Stimulated activated CD8-positive, alpha-beta memory T cell treated with anti-CD3 and anti-CD28 coated beads, Interleukin-7, amount 100 ng/mL, for 24 hours (primary cell): ENCODE results near the gene IARS2.
"Not testable (repeated sequence)": the region's sequence is repeated elsewhere in the genome, so short reads cannot be mapped to it uniquely, and the experiment has no call there.

ENCODE experiments used
- DNase-seq: peaks from one replicate; pipeline ENCODE4 v3.0.0-alpha.2; 2020; ENCODE audit warnings: low read depth

Gene IARS2

DNA sequence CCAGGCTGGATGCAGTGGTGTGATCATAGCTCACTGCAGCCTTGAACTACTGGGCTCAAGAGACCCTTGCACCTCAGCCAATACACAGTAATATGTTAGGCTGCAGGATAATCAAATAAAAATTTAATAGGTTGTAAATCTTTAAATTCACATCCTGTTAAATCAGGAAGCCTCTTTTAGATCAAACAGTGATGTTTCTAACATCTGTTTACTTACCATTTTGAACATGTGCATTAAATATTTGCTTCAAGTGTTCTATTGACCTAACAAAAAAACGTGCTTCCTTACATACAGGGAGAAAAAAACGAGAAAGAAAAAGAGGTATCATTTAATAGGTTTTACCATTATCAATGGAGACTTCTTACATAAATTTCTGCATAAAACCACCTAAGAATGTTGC is 70.6 kb downstream of the IARS2 start:
- DNase-seq, result no peak

GRCh38 chr1:220166853-220167252 is 72.9 kb downstream of the IARS2 start:
- DNase-seq, result no peak

- DNase-seq, result not testable (repeated sequence)
Observed at GRCh38 chr1:220169887-220170286, 76.0 kb downstream of the IARS2 start.

GRCh38 chr1:220170836-220171526 is 77.0 kb downstream of the IARS2 start:
- DNase-seq, result no peak

DNA sequence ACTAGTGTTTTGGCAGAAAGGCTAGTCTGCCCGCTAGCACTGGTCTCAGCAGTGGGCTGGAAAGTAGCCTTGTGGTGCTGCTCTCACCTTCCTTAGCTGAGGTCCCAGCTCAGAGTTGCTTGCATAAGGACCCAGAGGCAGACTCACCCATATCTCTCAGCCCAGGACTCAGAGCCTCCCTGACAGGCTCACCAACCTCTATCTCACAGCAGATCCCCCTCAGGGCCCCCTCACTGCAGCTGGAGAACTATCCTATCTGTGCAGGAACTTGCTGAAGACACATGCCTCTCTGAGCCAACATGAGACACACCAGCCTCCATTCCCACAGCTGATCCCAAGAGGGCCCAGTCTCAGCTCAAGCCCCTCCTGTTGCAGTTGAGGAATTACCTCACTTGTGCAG is 82.6 kb downstream of the IARS2 start:
- no peak for DNase-seq

GRCh38 chr1:220182111-220182510 is 88.2 kb downstream of the IARS2 start:
- no peak for DNase-seq

- no peak for DNase-seq
Observed at GRCh38 chr1:220182656-220183055, 88.7 kb downstream of the IARS2 start.

DNA sequence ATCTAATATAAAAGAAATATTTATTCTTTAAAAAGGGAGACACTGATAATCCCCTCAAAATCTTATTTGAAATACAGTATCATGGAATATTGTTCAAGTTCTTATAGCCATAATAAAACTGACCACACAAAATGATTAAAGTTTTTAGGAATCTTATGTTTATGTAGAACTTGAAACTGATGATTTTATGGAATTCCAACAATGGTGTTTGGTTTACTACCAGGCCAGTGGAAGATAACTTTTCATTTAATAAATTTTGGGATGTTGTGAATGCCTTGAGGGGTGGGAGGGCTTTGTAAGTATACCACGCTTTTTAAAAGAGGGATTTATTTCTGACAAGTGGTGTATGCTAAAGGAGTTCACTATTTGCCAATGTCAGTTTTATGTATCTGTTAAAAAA is 90.6 kb downstream of the IARS2 start:
- DNase-seq, result no peak

DNA sequence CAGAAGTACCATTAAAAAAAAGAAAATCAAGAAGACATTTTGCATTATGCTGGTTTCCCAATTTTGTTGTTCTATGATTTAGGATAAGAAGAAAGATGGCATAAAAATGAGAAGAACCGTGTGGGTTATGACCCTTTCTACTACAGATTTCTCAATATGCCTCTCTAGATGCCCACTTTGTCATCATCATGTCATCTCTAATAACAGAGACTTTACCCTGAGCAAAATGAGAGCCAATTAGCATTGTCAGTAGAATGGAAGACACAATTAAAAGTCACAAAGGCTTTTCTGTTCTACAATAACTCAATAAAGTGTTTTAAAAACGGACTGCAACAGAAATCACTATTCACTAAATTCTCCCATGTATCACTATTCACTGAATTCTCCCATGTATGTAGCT is 92.8 kb downstream of the IARS2 start:
- DNase-seq, result no peak

GRCh38 chr1:220188538-220188937 is 94.6 kb downstream of the IARS2 start:
- DNase-seq, result no peak

- no peak for DNase-seq
Observed at GRCh38 chr1:220189750-220190347, 95.9 kb downstream of the IARS2 start.

DNA sequence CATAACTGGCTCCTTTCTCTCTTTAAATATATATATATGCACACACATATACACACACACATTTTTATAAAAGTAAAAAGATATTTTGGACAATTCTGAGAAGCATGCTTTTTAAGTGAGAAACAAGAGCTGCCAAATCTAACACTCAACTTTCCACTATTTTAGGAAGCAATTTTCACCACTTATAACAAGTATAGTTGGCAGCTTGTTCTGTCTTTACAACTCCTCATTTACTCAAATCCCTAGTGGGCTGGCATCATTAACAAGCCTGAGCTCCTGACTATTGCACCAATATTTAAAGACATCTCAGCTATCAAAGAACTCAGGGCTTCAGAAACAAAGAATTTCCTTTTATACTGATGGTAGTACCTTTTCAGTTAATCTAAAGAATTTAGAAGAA is 101.8 kb downstream of the IARS2 start:
- no peak for DNase-seq
